Common myeloid progenitor, CD34-positive (primary cell): ENCODE data around the gene LENG8. TPM values are rescaled to one million over a fixed set of nuclear protein-coding genes. Genes with fewer than 3 reads are reported as not detected.

Source experiments
- CTCF ChIA-PET: fragments of 350-600 bp; sonication (Branson Sonifier 250); formaldehyde crosslinking; loops from one replicate; lab custom pipeline; 2021; ENCODE audit warnings: antibody characterized with exemption; lab: Charles Lee
- POLR2A ChIA-PET: fragments of 350-600 bp; sonication (Branson Sonifier 250); formaldehyde crosslinking; loops from one replicate; lab custom pipeline; 2021; ENCODE audit warnings: antibody characterized with exemption; lab: Charles Lee
- DNase-seq, 3 donors: peaks; one replicate each; pipeline versions ENCODE4 v3.0.0 to v3.0.0-alpha.2; 2013
- H3K27ac ChIP-seq, 2 experiments: 1 replicate in 1 of 2; 2 replicates in 1 of 2; pipeline ENCODE4 v1.7.0; 2013; ENCODE audit warnings: inconsistent platforms in 2 of 2, low read length in 2 of 2, mild to moderate bottlenecking in 2 of 2, low read depth in 1 of 2, moderate library complexity in 1 of 2; ENCODE audit not compliant: severe bottlenecking in 2 of 2, insufficient read depth in 1 of 2, poor library complexity in 1 of 2
- H3K27me3 ChIP-seq, 5 experiments: replicated peaks in 2 of 5; 1 replicate in 3 of 5; 2 replicates in 2 of 5; pipeline versions ENCODE4 v1.6.1 to v1.7.0; 2013; ENCODE audit warnings: low read length in 4 of 5, mild to moderate bottlenecking in 2 of 5, moderate library complexity in 2 of 5, inconsistent platforms in 1 of 5; ENCODE audit not compliant: insufficient read depth in 5 of 5, control insufficient read depth in 4 of 5
- H3K36me3 ChIP-seq, 4 experiments: 1 replicate in 2 of 4; 2 replicates in 2 of 4; pipeline versions ENCODE4 v1.6.1 to v1.7.0; 2013; ENCODE audit warnings: low read length in 3 of 4, control low read depth in 1 of 4, mild to moderate bottlenecking in 1 of 4; ENCODE audit not compliant: control insufficient read depth in 4 of 4, insufficient read depth in 4 of 4
- H3K4me1 ChIP-seq, 4 experiments: 1 replicate in 3 of 4; 2 replicates in 1 of 4; pipeline versions ENCODE4 v1.6.1 to v1.7.1; 2013; ENCODE audit warnings: low read length in 3 of 4, mild to moderate bottlenecking in 3 of 4, control low read depth in 1 of 4, inconsistent platforms in 1 of 4, moderate library complexity in 1 of 4; ENCODE audit not compliant: control insufficient read depth in 4 of 4, insufficient read depth in 4 of 4; ENCODE audit errors: control extremely low read depth in 1 of 4
- H3K4me3 ChIP-seq, 7 experiments: 1 replicate in 4 of 7; 2 replicates in 3 of 7; pipeline versions ENCODE4 v1.5.1 to v1.7.0; 2013; ENCODE audit warnings: mild to moderate bottlenecking in 7 of 7, low read length in 6 of 7, moderate library complexity in 6 of 7, inconsistent platforms in 2 of 7, low read depth in 2 of 7, control low read depth in 1 of 7; ENCODE audit not compliant: insufficient read depth in 4 of 7, control insufficient read depth in 1 of 7; ENCODE audit errors: extremely low read depth in 1 of 7
- H3K9me3 ChIP-seq, 5 experiments: 1 replicate in 4 of 5; 2 replicates in 1 of 5; pipeline versions ENCODE4 v1.6.1 to v1.7.1; 2013; ENCODE audit warnings: low read length in 4 of 5, mild to moderate bottlenecking in 2 of 5, inconsistent platforms in 1 of 5, low read depth in 1 of 5, moderate library complexity in 1 of 5; ENCODE audit not compliant: control insufficient read depth in 4 of 5, insufficient read depth in 2 of 5; ENCODE audit errors: control extremely low read depth in 1 of 5
- WGBS: methylation state at CpG from one replicate; pipeline ENCODE4 v1.1.5; 2013; ENCODE audit not compliant: insufficient coverage; 5-methylcytosine and 5-hydroxymethylcytosine counted together
- polyA plus RNA-seq: library from polyadenylated mRNA; unstranded; fragments of 120-200 nt; gene quantifications from one replicate; pipeline ENCODE4 v1.2.1, GENCODE V29; 2013

The LENG8 gene
- 190 TPM for polyA plus RNA-seq

DNA sequence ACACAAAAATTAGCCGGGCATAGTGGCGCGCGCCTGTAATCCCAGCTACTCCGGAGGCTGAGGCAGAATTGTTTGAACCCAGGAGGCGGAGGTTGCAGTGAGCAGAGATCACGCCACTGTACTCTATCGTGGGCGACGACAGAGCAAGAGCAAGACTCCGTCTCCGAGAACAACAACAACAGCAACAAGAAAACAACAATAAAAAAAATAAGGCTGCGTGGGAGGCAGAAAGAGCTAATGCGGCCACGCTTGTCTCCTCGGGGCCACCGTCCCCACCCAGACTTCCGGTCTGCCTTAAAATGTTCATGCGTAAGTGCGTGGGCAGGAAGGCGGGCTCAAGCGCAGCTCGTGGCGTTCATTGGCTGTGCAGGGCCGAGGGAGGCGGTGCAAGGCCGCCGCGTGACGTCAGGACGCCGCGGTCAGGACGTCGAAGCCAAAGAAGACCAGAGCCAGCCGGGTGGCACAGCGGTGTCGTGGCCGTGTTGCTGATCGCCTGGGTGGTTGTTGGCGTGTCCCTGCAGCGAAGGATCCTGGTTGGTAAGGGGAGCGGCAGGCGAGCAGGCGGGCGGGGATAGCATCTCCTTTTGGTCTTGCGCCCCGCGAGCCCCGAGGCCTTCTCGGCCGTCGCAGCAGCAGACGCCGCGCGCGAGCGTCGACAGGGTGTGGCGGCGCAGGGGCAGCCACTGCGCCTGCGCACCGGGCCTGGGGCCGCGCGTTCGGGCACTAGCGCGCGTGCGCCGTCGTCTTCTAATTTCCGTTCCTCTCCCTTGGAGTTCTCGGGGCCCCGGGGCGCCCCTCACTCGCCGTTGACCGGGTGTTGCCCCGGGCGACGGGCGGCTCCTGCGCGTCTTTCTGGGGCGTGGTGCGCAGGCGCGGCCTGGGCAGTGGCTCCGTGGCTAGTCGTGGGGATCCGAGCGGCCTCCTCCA, at the start of gene LENG8:
LENG8 (plus strand) TSS at position 426 of the 927 bp plus-strand sequence. CDS start 2,146 bp downstream, outside the sequence.
- peak; percentile 98 to 99 (median 99) for DNase-seq
- Histone ChIP-seq H3K36me3 (peaks cover 11 to 49% (median 35%) of the 10 kb centered on the region in 4 experiments), H3K4me3 (peak within 1 kb of the TSS; percentile 89 to 97 (median 93)), H3K27me3 (no peaks in the 10 kb centered on the region), H3K27ac (peak within 1 kb of the TSS; percentile 90 to 95), H3K4me1 (peaks cover 15 to 37% (median 24%) of the 10 kb centered on the region in 4 experiments), H3K9me3 (no peaks in the 10 kb centered on the region)
- under 1% methylated on average over 75 of the region's 96 CpGs for WGBS
- POLR2A ChIA-PET = interaction anchor here (0.5 to 2.3 kb wide), 4 partner anchors 11 to 84 kb away, joined by 3 to 10 read pairs (median 4); partner anchors contain the start of genes LAIR1 and LENG9
- CTCF ChIA-PET = interaction anchor here (0.9 to 5.8 kb wide), 6 partner anchors 10 to 43 kb away, joined by 3 to 23 read pairs (median 6); no protein-coding TSS in a partner anchor

DNA sequence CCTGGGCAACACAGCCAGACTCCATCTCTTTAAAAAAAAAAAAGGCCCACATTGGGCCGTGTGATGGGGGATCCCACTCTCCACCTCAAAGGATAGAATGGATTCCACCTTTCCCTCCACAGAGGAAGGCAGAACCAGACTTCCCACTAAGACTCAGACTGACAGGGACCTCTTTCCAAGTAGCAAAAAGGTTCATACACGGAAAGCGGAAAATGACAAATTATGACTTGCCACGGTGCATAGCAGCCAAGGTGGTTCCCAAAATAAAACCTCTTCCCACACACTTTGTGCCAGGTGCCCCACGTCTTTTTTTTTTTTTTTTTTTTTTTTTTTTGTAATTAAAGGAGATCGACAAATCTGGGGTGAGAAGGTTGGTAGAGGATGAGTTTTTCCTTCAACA, 48.1 kb upstream of the LENG8 start:
- ChIA-PET CTCF (interaction anchor here (0.6 to 1.7 kb wide), 4 partner anchors 10 to 212 kb away, joined by 3 to 10 read pairs (median 3); partner anchors contain the start of gene MBOAT7), POLR2A (no interaction called here)
- H3K4me1 ChIP-seq = no peaks in the 10 kb centered on the region
- WGBS = 100% methylated on average over 1 of the region's 6 CpGs
- DNase-seq = no peak
- H3K27ac ChIP-seq = no peak overlapping the region
- no peak overlapping the region for H3K4me3 ChIP-seq
- H3K36me3 ChIP-seq = no peaks in the 10 kb centered on the region
- no peaks in the 10 kb centered on the region for H3K27me3 ChIP-seq
- H3K9me3 ChIP-seq = no peaks in the 10 kb centered on the region

DNA sequence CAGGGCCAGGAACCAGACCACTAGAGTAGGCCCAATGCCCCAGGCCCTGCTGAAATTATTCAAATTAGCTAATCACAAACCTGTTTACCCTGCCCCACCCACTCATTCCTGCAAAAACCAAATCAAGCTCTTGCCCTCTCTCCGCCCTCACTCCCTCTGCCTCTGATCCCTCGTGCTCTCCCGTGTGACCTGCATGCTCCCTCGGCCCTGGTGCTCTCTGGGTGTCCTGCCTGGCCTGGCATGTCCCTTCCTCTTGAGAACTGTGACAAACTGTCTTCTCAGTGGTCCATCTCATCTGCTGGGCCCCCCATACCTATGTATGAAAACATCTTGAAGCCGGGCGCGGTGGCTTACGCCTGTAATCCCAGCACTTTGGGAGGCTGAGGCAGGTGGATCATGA, 45.9 kb upstream of the LENG8 start:
- DNase-seq = no peak

DNA sequence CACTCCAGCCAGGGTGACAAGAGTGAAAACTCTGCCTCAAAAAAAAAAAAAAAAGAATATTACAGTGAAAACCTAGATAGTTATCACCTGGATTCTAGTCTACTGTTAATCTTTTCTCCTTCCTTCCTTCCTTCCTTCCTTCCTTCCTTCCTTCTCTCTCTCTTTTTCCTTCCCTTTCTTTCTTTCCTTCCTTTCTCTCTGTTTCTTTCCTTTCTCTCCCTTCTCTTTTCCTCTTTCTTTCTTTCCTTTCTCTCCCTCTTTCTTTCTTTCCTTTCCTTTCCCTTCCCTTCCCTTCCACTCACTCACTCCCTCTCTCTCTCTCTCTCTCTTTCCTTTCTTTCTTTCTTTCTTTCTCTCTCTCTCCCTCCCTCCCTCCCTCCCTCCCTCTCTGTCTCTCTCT, 43.4 kb upstream of the LENG8 start:
- Histone ChIP-seq H3K27ac (no peak overlapping the region), H3K4me3 (no peak overlapping the region), H3K36me3 (no peaks in the 10 kb centered on the region), H3K27me3 (no peaks in the 10 kb centered on the region), H3K9me3 (peaks cover 0 to 8% (median 0%) of the 10 kb centered on the region in 5 experiments), H3K4me1 (no peaks in the 10 kb centered on the region)
- ChIA-PET CTCF (interaction anchor here (1.5 kb wide), 1 partner anchor 43 kb away, joined by 3 read pairs; no protein-coding TSS in a partner anchor), POLR2A (no interaction called here)
- DNase-seq = no peak

More for the DNA sequence above, 45.9 kb upstream of the LENG8 start:
- Histone ChIP-seq H3K4me1 (no peaks in the 10 kb centered on the region), H3K4me3 (no peak overlapping the region), H3K36me3 (no peaks in the 10 kb centered on the region), H3K9me3 (peaks cover 0 to 7% (median 0%) of the 10 kb centered on the region in 5 experiments), H3K27me3 (no peaks in the 10 kb centered on the region), H3K27ac (no peak overlapping the region)
- ChIA-PET POLR2A (no interaction called here), CTCF (no interaction called here)
- 100% methylated on average over 5 of the region's 8 CpGs for WGBS

DNA sequence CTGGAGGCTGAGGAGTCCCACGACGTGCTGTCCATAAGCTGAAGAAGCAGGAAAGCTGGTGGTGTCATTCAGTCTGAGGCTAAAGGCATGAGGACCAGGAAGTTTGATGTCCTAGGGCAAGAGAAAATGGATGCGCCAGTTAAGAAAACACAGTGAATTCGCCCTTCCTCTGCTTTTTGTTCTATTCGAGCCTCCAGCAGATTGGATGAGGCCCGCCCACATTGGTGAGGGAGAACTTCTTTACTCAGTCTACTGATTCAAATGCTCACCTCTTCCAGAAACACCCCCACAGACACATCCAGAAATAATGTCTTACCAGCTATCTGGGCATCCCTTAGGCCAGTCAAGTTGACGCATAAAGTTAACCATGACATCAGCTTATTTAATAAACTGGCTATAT, 41.2 kb upstream of the LENG8 start:
- POLR2A ChIA-PET = no interaction called here
- 92% methylated on average over 7 of the region's 7 CpGs for WGBS

DNA sequence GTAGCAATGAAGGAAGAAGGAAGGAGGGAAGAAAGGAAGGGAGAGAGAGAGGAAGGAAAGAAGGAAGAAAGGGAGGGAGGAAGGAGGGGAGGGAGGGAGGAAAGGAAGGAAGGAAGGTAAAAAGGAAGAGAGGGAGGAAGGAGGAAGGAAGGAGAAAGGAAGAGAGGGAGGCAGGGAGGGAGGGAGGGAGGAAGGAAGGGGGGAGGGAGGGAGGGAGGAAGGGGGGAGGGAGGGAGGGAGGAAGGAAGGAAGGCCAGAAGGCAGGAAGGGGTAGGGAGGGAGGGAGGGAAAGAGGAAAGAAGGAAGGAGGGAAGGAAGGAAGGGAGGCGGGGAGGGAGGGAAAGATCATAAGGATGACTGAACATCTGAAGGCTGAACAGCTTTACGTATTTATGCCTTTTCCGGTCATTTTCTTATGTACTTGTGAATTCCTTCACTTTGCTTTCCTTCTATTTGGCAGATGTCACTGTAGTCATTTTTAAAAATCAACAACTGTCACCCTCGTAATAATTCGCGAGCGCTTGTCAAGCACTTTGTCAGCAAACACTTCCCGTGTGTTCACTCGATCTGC, 40.5 kb upstream of the LENG8 start:
- 97% methylated on average over 5 of the region's 9 CpGs for WGBS
- POLR2A ChIA-PET = no interaction called here
- H3K36me3 ChIP-seq = no peaks in the 10 kb centered on the region

More for the DNA sequence above, 41.2 kb upstream of the LENG8 start:
- Histone ChIP-seq H3K4me3 (no peak overlapping the region), H3K36me3 (no peaks in the 10 kb centered on the region), H3K27me3 (peaks cover 0 to 4% (median 0%) of the 10 kb centered on the region in 5 experiments), H3K4me1 (no peaks in the 10 kb centered on the region), H3K9me3 (peaks cover 0 to 8% (median 0%) of the 10 kb centered on the region in 5 experiments), H3K27ac (no peak overlapping the region)
- CTCF ChIA-PET = interaction anchor here (0.8 to 2.1 kb wide), 6 partner anchors 8 to 142 kb away, joined by 3 to 8 read pairs (median 4); partner anchors contain the start of gene TTYH1
- DNase-seq = no peak

More for the DNA sequence above, 40.5 kb upstream of the LENG8 start:
- Histone ChIP-seq H3K27ac (no peak overlapping the region), H3K9me3 (peaks cover 0 to 8% (median 0%) of the 10 kb centered on the region in 5 experiments), H3K4me1 (no peaks in the 10 kb centered on the region), H3K4me3 (no peak overlapping the region), H3K27me3 (peaks cover 0 to 4% (median 0%) of the 10 kb centered on the region in 5 experiments)
- CTCF ChIA-PET = interaction anchor here (0.8 to 2.1 kb wide), 5 partner anchors 10 to 143 kb away, joined by 3 to 8 read pairs (median 4); no protein-coding TSS in a partner anchor
- DNase-seq = peak in 2 of 3 donors; percentile 52 to 61
